H1 (cell line): ENCODE data around the gene GRHL3. TPM values are rescaled to one million over a fixed set of nuclear protein-coding genes. Genes with fewer than 3 reads are reported as not detected.

Source experiments
- CHD7 ChIP-seq: fragments of 300-600 bp; sonication (generic); IDR thresholded peaks from 2 replicates; pipeline ENCODE4 v1.7.1; 2012; ENCODE audit warnings: low read length, moderate library complexity, mild to moderate bottlenecking, inconsistent platforms; ENCODE audit not compliant: insufficient replicate concordance
- GABPA ChIP-seq: IDR thresholded peaks from 2 replicates; pipeline ENCODE4 v1.6.1; 2011; ENCODE audit warnings: mild to moderate bottlenecking, low read length, moderate library complexity, borderline replicate concordance; ENCODE audit not compliant: insufficient read depth
- SRF ChIP-seq: IDR thresholded peaks from 2 replicates; pipeline ENCODE4 v1.6.1; 2011; ENCODE audit warnings: mild to moderate bottlenecking, low read depth, low read length, moderate library complexity
- polyA plus RNA-seq, 7 experiments: library from polyadenylated mRNA; depleted of rRNA in 3 of 7; stranded (reverse) in 5 of 7; unstranded in 2 of 7; fragments of >200 nt in 5 of 7; fragments of 200-250 nt in 2 of 7; gene quantifications; 1 replicate in 5 of 7; 2 replicates in 1 of 7; 4 replicates in 1 of 7; pipeline versions ENCODE4 v1.2.1 to v1.2.3, GENCODE V29; 2011 to 2013; ENCODE audit warnings: missing spikeins in 2 of 7, mixed read lengths in 2 of 7
- total RNA-seq: library from RNA; stranded (reverse); fragmentation: NEBNext Ultra II Directional; extraction: Animal tissue kit (Norgen Biotek cat#: 25700); gene quantifications from 2 replicates; pipeline ENCODE4 v1.2.1, GENCODE V29; 2021

Gene GRHL3
- total and polyA plus RNA-seq, 2 of the 8 experiments (the other 6 are each of a cell fraction or from before 2014, with no cell fraction given): 0.80 to 1.8 TPM

- no peak for TF ChIP-seq GABPA
- no peak for TF ChIP-seq CHD7
- no peak for TF ChIP-seq SRF
- TF ChIP-seq, all 59 proteins: peak for 11
Measured at GRCh38 chr1:24319312-24319863, at the start of gene GRHL3 (continued).
